DMS114 treated with DMSO at 0.1 percent for 48 hours (cell line): ENCODE results near the gene DIAPH3.

Source experiments
- DNase-seq: peaks from one replicate; lab custom pipeline; 2025; ENCODE audit not compliant: unreplicated experiment; lab: John Stamatoyannopoulos, UW

Gene DIAPH3

DNA sequence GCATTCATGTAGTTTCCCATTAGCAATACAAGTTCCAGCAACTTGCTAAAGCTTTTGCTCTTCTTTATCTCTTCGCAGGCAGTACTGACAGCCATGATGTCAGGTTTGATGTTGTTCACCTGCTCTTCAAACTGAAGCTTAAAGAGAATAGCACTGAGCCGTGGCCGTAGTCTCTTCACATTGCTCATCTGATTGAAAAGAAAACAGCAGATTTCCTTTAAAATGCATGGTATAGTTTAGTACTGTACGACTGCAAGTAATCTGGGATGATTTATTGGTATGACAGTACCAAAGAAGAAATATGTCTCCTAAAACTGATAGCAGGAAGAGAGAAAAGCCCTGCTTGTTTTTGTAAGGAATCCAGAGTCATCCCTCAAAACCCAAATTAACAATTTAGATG is 284.4 kb downstream of the DIAPH3 start:
- DNase-seq: no peak

DNA sequence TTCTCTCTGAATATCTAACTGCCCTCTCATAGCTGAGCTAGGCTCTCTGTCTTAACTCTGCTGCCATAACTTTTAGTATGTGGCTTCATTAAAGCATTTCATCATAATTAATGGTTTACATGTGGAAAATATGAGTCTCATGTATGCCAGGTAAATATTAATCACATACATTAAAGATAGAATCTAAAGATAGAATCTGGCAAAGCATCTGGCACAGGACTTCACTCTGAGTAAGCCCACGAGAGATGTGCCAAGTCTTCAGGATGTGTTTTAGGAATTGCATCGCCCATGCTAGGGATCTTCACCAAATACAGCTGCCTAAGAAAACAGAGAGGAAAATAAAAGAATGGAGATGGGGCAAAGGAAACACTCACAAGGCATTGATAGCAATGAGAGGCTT is 285.8 kb downstream of the DIAPH3 start:
- no peak for DNase-seq

DNA sequence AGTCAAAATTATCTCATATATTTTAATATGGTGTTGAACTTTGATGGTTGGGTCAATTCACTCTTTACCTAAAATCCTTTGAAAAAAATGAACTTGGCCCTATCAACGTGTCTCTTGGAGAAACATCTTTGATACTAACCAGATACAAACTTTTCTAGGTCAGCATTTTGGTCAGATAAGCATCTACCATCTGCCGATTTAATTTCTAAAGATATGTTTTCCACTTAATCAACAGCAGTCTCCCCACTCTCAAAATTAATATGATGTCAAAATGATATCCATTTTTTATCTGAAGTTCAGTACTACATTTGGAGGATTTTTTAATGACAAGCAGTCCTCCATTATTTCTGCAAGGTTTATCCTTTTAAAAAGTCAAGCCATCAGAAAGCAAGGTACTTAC is 288.8 kb downstream of the DIAPH3 start:
- DNase-seq: no peak

DNA sequence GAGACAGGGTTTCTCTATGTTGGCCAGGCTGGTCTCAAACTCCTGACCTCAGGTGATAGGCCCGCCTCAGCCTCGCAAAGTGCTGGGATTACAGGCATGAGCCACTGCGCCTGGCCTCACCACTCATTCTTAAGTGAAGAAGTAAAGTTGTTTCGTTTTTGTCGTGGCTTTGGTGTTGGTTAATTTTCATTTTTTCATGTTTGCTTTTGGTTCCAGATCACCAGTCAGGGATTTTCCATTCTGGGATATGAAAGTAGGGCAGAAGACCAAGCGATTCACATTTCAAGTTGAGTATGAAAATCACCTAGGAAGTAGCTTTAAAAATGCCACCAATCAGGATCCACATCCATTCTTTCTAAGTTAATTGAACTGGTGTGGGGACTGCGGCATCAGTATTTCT is 289.9 kb downstream of the DIAPH3 start:
- no peak for DNase-seq

DNA sequence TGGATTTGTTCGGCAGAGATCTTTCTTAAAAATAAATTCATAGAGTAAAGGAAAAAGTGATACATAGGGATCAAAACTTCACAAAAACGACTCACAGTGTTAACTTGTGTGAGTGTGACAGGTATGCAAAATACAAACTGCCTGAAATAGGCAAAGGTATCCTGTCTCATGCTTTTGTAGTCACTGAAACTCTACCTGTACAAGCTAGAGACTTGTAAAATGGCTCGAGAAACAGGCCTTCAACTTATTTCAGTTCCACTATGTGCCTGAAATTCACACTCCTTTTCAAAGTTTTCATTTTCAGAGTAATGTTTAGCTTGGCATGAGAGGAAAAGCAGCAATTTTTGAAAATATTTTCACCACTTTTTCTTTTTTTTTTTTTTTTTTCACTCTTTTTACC is 290.4 kb downstream of the DIAPH3 start:
- no peak for DNase-seq

DNA sequence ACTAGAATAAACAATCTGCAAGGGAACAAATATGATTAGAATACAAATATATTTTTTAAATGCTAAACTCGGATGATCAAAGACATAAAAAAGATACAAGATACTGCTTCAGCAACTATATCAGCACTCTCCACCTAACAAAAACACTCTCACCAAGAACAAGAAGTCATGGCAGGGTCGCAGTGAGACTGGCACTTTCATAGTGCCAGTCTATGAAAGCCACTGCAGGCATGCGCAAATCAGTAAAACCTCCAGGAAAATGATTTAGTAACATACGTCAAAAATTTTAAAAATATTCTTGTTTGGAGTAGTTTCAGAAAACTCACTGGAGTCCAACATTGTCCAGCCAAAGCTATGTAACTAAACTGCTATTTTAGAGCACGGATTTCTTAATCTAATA is 295.9 kb downstream of the DIAPH3 start:
- DNase-seq: no peak

DNA sequence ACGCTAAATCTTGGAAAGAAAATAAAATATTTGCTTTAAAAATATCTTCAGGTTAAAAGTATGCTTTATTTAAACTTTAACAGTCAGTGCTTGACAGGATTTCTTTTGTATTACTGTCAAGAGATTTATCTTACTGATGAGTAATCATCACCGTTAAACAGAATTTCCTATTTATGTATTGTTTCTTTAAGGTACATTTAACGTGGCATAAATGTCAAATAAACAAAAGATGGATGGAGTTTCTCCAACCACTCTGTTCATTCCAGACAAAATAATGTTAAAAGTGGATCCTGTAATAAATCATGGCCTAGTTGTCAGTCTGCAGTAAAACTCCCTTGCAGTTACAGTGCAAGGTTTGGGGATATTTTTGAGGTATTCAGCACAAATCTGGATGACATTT is 298.3 kb downstream of the DIAPH3 start:
- no peak for DNase-seq

DNA sequence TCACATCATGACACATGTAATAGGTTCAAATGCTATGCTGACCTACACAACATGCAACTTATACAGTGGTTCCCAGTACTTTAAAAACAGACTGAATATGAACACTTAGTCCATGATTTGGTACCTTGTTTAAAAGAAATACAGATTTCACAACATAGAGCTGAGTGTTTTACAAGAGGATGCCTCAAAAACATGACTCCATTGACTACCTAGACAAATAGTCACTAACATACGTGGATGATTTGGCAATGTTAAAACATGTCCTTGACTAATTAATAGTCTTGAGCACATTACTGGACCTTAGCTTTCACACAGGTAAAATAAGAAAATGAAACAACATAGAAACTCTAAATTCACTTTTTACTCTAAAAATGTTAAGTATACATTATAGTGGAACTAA is 300.1 kb downstream of the DIAPH3 start:
- DNase-seq: no peak

DNA sequence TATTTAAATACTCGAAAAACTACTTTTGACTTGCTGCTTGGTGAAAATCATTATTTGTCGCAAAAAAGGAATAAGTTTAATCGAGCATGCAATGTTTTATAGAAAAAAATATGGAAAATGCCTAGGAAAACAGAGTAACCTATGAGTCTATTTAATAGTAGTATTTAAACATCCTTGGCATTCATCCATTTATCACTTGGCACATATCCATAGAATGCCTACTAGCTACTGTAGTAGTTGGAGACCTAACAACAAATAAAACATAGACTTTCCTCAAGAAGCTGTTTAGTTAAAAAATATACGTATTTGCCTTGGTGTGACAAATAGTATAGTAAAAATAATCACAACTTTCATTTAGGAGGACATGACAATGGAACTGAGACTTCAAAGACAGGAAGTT is 302.1 kb downstream of the DIAPH3 start:
- no peak for DNase-seq

DNA sequence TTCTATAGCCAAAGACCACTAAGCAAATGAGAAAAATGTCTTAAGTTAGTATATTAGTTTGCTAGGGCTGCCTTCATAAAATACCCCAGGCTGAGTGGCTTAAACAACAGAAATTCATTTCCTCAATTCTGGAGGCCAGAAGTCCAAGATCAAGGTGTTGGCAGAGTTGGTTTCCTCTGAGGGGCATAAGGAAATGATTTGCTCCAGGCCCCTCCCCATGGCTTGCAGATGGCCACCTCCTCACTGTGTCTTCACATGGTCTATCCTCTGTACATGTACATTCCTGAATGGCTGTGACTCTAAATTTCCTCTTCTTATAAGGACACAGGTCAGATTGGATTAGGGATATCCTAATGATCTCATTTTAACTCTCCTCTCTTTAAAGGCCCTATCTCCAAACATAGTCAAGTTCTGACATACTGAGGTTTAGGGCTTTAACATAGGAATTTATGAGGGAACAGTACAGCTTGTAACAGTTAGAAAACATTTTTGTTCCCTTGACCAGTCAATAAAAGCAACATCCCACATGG is 307.4 kb downstream of the DIAPH3 start:
- DNase-seq: no peak

DNA sequence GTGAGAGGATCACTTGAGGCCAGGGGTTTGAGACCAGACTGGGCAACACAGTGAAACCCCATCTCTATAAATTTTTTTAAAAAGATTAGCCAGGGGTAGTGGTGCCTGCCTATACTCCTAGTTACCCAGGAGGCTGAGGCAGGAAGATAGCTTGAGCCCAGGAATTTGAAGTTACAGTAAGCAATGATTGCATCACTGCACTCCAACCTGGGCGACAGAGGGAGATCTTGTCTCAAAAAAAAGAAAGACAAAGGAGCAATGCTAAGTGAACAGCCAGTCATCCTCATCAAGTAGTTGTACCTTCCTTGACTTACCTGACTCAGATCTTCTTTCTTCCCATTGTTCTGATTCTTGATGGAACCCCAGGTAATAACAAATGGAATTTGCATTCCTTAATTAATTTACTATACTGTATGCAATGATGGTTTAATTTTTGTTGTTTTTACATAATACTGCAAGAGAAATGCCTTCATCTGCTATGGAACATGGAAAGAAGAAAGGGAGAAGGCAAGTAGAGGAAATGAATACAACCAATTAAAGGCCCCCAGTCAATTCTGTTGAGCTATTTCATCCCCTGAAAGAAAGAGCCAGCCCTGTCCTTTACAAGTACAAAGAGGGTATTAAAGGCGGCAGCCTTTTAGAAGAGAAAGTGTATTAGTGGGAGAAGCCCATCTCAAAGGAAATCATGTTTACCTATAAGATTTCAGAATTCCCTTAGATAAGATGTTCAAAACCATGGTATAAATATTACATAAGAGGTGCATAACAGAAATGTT is 316.7 kb downstream of the DIAPH3 start:
- no peak for DNase-seq

DNA sequence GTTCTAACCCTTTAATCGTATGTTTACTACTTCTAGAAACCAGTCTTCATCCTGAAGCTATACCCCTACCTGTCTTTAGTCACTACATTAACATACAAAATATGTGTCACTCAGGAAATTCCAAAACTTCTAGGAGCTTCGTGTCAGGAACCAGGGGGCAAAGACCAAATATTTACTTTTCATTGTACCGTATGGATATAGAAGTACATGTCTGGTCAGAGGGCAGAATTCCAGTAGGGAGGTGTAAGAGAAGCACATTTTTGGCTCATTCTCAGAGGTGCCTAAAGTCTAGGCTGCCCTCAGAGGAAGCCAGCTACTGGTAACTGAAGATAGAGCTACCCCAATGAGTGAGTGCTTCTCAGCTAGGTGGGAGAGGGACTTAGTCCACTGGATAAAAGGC is 320.7 kb downstream of the DIAPH3 start:
- DNase-seq: no peak

DNA sequence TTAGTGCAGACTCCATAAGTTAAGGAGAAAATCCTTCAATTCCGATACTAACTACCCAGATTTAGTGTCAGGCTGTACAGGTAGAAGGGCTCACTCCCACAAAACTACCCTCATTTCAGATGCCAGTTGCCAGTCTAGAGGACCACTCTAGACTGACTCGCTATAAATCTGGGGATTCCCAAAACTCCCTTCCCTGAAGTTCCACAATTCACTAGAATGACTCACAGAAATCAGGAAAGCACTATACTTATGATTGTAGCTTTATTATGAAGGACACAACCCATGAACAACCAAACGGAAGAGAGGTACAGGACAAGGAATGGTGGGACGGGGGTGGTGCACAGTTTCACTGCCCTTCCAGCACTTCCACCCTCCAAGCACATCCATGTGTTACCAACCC is 321.2 kb downstream of the DIAPH3 start:
- DNase-seq: no peak

DNA sequence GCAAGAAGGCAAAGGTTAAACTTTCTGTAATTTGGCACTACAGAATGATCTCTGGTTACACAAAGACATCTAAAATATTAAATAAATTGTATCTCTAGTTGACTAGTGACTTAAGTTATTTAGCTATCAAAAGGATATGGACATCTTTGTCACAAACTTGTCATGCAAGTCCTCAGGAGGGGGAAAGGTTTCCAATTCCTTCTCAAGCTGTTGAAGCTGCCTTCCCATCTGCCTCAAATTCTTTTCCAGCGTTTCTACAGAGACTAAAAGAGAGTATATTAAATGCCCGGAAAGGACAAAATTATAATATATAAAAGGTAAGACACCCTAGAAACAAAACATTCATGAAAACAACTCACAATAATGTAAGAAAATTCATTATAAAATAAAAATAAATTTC is 324.5 kb downstream of the DIAPH3 start:
- no peak for DNase-seq

DNA sequence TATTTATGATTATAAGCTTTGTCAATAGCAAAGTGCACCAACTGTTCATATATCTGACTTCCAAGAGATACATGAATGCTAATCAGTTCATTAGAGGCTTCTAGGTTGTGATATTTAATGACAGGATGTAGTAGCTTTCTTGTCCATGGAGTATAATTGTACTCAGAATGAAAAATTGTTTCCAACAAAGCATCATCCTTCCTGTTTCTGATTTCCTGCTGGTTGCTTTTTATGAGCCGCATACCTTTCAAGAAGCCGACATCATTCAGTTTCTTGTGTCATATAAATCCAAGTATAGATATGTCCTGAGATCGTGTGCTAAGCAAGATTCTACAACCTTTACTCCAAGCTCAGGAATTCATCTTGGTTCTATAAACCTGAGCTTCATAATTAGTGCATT is 326.6 kb downstream of the DIAPH3 start:
- DNase-seq: no peak

DNA sequence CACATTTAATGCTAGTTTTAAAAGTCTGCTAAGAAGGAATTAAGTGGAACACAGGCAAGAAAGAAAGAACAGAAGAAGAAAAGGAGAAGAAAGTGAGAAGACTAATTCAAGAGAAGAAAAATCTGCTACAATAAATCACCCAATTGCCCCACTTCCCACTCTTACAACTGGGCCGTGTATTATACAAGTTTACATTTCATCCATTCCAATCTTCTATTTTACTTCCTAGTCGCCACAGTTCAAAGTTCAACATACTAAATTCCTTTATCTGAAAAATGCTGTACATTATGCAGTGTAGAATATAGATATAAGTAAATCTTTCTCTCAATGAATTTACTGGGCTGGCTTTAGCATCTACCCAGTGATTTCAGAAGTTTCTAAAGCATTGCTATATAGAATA is 328.2 kb downstream of the DIAPH3 start:
- no peak for DNase-seq

DNA sequence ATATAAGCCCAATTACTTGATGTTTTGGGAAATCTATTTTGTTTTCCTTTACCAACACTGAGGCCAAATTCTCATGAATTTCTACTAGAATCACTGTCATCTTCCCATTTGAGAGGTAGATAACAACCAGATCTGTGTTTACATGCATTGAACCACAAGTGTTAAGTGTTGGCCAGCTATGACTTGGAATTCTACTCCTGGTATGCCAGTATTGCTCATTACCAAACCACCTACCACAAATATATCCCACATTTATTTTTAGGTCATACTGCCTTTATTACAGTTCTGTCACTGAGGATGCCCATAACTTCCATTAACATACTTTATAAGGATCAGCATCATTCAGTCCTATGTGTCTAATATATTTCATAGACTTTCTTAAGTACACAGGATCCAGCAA is 328.9 kb downstream of the DIAPH3 start:
- DNase-seq: no peak

DNA sequence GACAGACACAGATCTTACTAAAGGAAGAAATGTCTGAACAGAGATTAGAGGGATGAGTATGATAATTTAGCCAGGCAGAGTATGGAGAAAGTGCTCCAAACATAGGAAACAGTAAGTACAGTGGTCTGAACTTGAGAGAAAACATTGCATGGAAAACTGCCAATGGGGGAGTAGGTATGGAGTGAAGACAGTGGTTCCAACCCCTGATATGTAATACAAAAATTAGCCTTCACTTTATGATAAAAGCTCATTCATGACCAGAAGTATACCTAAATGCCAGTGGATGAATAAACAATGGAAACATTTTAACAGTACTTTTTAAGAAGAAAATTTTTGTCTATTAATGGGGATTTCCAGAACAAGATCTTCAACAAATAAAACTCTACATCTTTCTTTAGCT is 334.0 kb downstream of the DIAPH3 start:
- no peak for DNase-seq

DNA sequence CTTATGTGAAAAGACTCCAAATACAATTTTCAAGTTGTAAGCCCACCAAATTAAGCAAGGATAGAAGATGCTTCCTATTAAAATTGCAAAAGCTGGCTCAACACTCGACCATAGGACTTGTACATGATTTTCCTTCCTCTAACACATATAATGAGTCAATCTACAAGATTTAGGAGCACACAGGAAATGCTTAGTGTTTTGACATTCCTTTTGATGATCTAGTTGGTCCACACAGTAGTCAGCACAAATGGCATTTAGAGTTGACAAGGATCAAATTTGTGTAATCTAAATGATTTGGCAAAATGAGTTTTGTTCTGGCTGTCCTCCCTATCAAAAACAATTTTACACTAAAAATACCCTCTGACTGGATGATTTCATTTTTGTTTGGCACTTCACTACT is 340.2 kb downstream of the DIAPH3 start:
- no peak for DNase-seq

DNA sequence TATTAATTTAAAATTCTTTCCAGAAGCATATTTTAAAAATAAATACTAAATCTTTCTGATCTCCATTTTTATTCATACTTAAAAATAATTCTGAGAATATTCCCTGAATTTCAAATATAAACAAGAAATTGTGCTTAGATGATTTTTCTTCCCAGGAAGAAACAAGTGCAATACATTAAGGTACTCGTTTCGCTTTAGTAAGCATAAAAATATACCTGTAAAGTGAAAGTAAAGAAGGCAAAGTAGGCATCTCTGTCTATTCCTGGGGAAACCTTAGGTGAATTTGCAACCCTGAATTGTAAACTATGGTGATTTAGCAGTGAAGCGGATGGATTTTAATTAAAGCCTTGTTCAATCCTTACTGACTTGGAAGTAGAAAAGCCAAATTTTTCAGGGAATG is 354.2 kb downstream of the DIAPH3 start:
- DNase-seq: no peak

DNA sequence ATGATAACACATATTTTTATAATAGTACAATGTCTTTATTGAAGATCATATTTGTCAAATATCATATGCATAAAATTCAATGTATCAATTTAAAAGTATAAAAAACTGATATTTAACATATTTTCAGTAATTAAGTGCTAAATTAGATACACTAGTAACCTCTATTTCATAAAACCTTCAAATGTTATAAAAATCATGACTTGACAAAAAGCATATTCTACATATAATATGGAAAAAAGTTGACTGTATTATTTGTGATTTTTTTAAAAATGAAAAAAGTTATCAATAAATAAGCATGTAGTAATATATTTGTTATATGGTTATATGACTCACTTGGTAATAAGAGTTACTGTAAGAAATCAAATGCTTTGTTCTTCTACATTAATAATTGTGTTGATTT is 356.9 kb downstream of the DIAPH3 start:
- no peak for DNase-seq

DNA sequence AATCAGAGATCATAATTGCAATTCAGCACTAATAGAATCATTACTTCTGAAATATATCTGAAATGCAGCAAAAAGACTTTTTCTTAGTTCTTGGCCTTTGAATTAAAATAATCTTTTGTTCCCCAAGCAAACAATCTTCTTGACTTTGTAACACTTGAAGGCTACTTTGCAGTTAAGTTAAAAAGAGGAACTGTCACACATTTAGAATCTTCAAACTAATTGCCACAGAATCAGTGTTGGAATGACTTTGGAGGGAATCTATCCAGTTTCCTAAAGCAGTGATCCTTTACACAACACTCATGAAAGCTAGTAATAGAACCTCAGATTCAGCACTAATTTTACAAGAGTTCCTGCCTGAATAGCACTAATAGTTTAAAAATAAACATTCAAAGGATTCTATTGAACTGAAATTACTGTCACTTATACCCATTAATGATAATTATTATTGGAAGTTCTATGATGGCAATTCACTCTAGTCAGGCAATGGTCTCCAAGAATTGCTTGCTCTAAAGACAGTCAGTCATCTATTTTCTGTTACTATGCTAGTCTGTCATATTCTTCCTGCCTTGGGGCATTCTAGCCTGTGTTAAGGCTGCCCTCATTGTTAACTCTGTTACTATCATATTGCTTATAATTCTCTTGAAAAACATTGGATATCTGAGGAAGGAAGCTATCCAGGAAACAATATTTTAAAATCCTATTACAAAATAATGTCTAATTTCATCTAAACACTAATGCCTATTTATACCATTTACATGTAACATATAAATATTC is 362.4 kb downstream of the DIAPH3 start:
- DNase-seq: no peak
